A549 (cell line): ENCODE results near the gene TBC1D2B.

Experiments used
- CEBPB ChIP-seq, 2 experiments: fragments of >200 bp in 1 of 2; sonication (Bioruptor Twin) in 1 of 2; formaldehyde crosslinking in 1 of 2; IDR thresholded peaks; 2 replicates each; pipeline ENCODE4 v1.6.1; 2012 to 2016
- CTCF ChIP-seq: fragments of >200 bp; sonication (Bioruptor Twin); formaldehyde crosslinking; IDR thresholded peaks from 3 replicates; pipeline ENCODE4 v1.5.1; 2016
- ELK1 ChIP-seq: fragments of 150-350 bp; IDR thresholded peaks from 2 replicates; pipeline ENCODE4 v1.6.1; 2014; ENCODE audit warnings: low read depth, mild to moderate bottlenecking, low read length
- GATA3 ChIP-seq: IDR thresholded peaks from 2 replicates; pipeline ENCODE4 v1.6.1; 2012; ENCODE audit warnings: borderline replicate concordance
- KDM5A ChIP-seq: fragments of 200-600 bp; sonication (generic); IDR thresholded peaks from 2 replicates; pipeline ENCODE4 v1.6.1; 2016; ENCODE audit warnings: antibody characterized with exemption, mild to moderate bottlenecking
- MAX ChIP-seq: IDR thresholded peaks from 2 replicates; pipeline ENCODE4 v1.6.1; 2012
- RAD21 ChIP-seq, 2 experiments: fragments of >200 bp in 1 of 2; sonication (Bioruptor Twin) in 1 of 2; formaldehyde crosslinking in 1 of 2; IDR thresholded peaks in 1 of 2; conservative IDR thresholded peaks in 1 of 2; 2 replicates in 1 of 2; 3 replicates in 1 of 2; pipeline ENCODE4 v1.6.1; 2012 to 2018; ENCODE audit warnings: inconsistent platforms in 1 of 2
- RCOR1 ChIP-seq: fragments of 150-350 bp; IDR thresholded peaks from 2 replicates; pipeline ENCODE4 v1.6.1; 2014; ENCODE audit warnings: antibody characterized with exemption, low read length, low read depth

GRCh38 chr15:78103406-78104118 lies 26.1 kb upstream of the TBC1D2B start:
- TF ChIP-seq MAX (no peak), RAD21 (conservative IDR thresholded peaks at IDR 0.05 in 1 of 2, IDR thresholded peaks at IDR 0.05 in 1 of 2) (no peak), KDM5A (no peak), CEBPB (IDR thresholded peaks at IDR 0.05) (no peak), RCOR1 (no peak), GATA3 (no peak), CTCF (no peak), ELK1 (no peak)
